Panc1 (cell line): Measurements from ENCODE around the gene SEMG2. TPM values are rescaled to one million over a fixed set of nuclear protein-coding genes. Genes with fewer than 3 reads are reported as not detected.

Experiments used
- ATAC-seq: fragments of 200-7000 bp; cut with Tn5 transposase; 2 replicates; pipeline ENCODE4 v1.9.1; 2020; ENCODE audit warnings: mild to moderate bottlenecking, moderate library complexity
- BruUV-seq: library from RNA; stranded (reverse); fragments of 400-500 nt; replicated peaks from 2 replicates; lab custom pipeline; 2021; lab: Mats Ljungman, UMichigan
- CTCF ChIA-PET: fragments of 300-600 bp; sonication (Branson Sonifier 250); formaldehyde crosslinking; loops from one replicate; lab custom pipeline; 2022; ENCODE audit warnings: antibody characterized with exemption; lab: Charles Lee
- POLR2A ChIA-PET: fragments of 300-600 bp; sonication (Branson Sonifier 250); formaldehyde crosslinking; loops from one replicate; lab custom pipeline; 2022; ENCODE audit warnings: antibody characterized with exemption; lab: Charles Lee
- DNase-seq: peaks from one replicate; pipeline ENCODE4 v3.0.0-alpha.2; 2010; ENCODE audit warnings: low read depth, low spot score
- H3K27ac ChIP-seq: 2 replicates; pipeline ENCODE4 v1.5.1; 2011; ENCODE audit warnings: mild to moderate bottlenecking, low read length, inconsistent platforms
- H3K27me3 ChIP-seq: fragments of 200-500 bp; sonication (Bioruptor generic); 2 replicates; pipeline ENCODE4 v1.6.0; 2014; ENCODE audit warnings: low read length, inconsistent platforms; ENCODE audit not compliant: control insufficient read depth, insufficient read depth
- H3K36me3 ChIP-seq: fragments of 200-500 bp; sonication (Bioruptor generic); 2 replicates; pipeline ENCODE4 v1.5.1; 2014; ENCODE audit warnings: inconsistent platforms, mild to moderate bottlenecking, low read length, moderate library complexity; ENCODE audit not compliant: control insufficient read depth, insufficient read depth
- H3K4me1 ChIP-seq: 2 replicates; pipeline ENCODE4 v1.5.1; 2011; ENCODE audit warnings: inconsistent platforms, mild to moderate bottlenecking, low read length, moderate library complexity; ENCODE audit not compliant: control insufficient read depth, insufficient read depth
- H3K4me3 ChIP-seq, 2 experiments: 2 replicates each; pipeline ENCODE4 v1.5.1; 2011 to 2012; ENCODE audit warnings: low read depth in 2 of 2, low read length in 2 of 2, mild to moderate bottlenecking in 2 of 2, inconsistent platforms in 1 of 2, moderate library complexity in 1 of 2
- H3K9me3 ChIP-seq: fragments of 200-500 bp; sonication (Bioruptor generic); 2 replicates; pipeline ENCODE4 v1.5.1; 2014; ENCODE audit warnings: low read depth, mild to moderate bottlenecking, inconsistent platforms, low read length, moderate library complexity; ENCODE audit not compliant: control insufficient read depth, insufficient read depth
- CTCF ChIP-seq: fragments of 450-650 bp; IDR thresholded peaks from 2 replicates; pipeline ENCODE4 v1.5.1; 2017; ENCODE audit warnings: mild to moderate bottlenecking
- POLR2AphosphoS5 ChIP-seq: IDR thresholded peaks from 2 replicates; pipeline ENCODE4 v1.6.1; 2012; ENCODE audit warnings: mild to moderate bottlenecking, low read depth, low read length, moderate library complexity
- REST ChIP-seq, 2 experiments: IDR thresholded peaks; 2 replicates each; pipeline ENCODE4 v1.6.1; 2011 to 2012; ENCODE audit warnings: low read depth in 2 of 2, control low read depth in 1 of 2, low read length in 1 of 2, mild to moderate bottlenecking in 1 of 2, moderate library complexity in 1 of 2; ENCODE audit not compliant: insufficient read depth in 1 of 2
- SIN3A ChIP-seq: IDR thresholded peaks from 2 replicates; pipeline ENCODE4 v1.6.1; 2012; ENCODE audit warnings: low read depth, mild to moderate bottlenecking, low read length, moderate library complexity, borderline replicate concordance; ENCODE audit not compliant: insufficient read depth
- TCF7L2 ChIP-seq: IDR thresholded peaks from 2 replicates; pipeline ENCODE4 v1.6.1; 2011; ENCODE audit warnings: mild to moderate bottlenecking, low read depth, low read length, inconsistent platforms
- in situ Hi-C: cut with HindIII; loops from 2 replicates; pipeline ENCODE4 v1.10.0; 2016; ENCODE audit warnings: low sequenced_read_pairs, low pct_unique_long_range_greater_than_20kb
- intact Hi-C: fragments of 100-400 bp; cut with micrococcal nuclease; formaldehyde crosslinking; loops from one replicate; pipeline ENCODE4 v1.10.0; 2022; ENCODE audit not compliant: unreplicated experiment
- total RNA-seq: library from RNA; stranded (reverse); gene quantifications from one replicate; pipeline ENCODE4 v1.2.1, GENCODE V29; 2021; ENCODE audit not compliant: unreplicated experiment

The SEMG2 gene
- total RNA-seq, 1 experiment from 2014 or later, result not detected

GRCh38 chr20:45235995-45236394, 14.8 kb downstream of the SEMG2 start:
- Histone ChIP-seq H3K4me1 (no peaks in the 10 kb centered on the region), H3K9me3 (no peaks in the 10 kb centered on the region), H3K27me3 (peaks cover 7% of the 10 kb centered on the region), H3K4me3 (no peak overlapping the region), H3K27ac (no peak overlapping the region), H3K36me3 (no peaks in the 10 kb centered on the region; the same call in 1 of the 2 replicates)
- DNase-seq, result no peak
- POLR2A ChIA-PET, result no interaction called here
- in situ Hi-C loops, result no loop called here
- ATAC-seq, result no peak
- CTCF ChIA-PET, result no interaction called here
- intact Hi-C loops, result no loop called here
- TF ChIP-seq TCF7L2 (no peak), CTCF (peak; percentile 67), REST (IDR thresholded peaks at IDR 0.05; ENCODE audit: insufficient read depth in 1 of 2, low read depth in 2 of 2, low read length in 1 of 2) (no peak), SIN3A (no peak), POLR2AphosphoS5 (no peak)
- BruUV-seq, result no TSS peak

- TF ChIP-seq TCF7L2, result no peak
- no peak for TF ChIP-seq POLR2AphosphoS5
- Histone ChIP-seq H3K4me3 (no peak overlapping the region), H3K27ac (no peak overlapping the region), H3K36me3 (no peaks in the 10 kb centered on the region; the same call in 1 of the 2 replicates), H3K4me1 (no peaks in the 10 kb centered on the region), H3K27me3 (peaks cover 17% of the 10 kb centered on the region), H3K9me3 (no peaks in the 10 kb centered on the region)
- in situ Hi-C loops (no loop called here), intact Hi-C loops (no loop called here)
- ChIA-PET POLR2A (no interaction called here), CTCF (no interaction called here)
- DNase-seq, result no peak
- BruUV-seq, result no TSS peak
- no peak for ATAC-seq
These were observed 17.0 kb downstream of the SEMG2 start for GRCh38 chr20:45238139-45238538.

GRCh38 chr20:45246109-45246508, 24.9 kb downstream of the SEMG2 start:
- no peak overlapping the region for H3K27ac ChIP-seq
- no peaks in the 10 kb centered on the region for H3K9me3 ChIP-seq
- ChIA-PET POLR2A (no interaction called here), CTCF (no interaction called here)
- peaks cover 62% of the 10 kb centered on the region for H3K27me3 ChIP-seq
- DNase-seq (no peak), ATAC-seq (no peak)
- no peak overlapping the region for H3K4me3 ChIP-seq
- TF ChIP-seq CTCF, result no peak
- TF ChIP-seq SIN3A, result no peak
- TF ChIP-seq TCF7L2, result no peak
- TF ChIP-seq REST (IDR thresholded peaks at IDR 0.05; ENCODE audit: insufficient read depth in 1 of 2, low read depth in 2 of 2, low read length in 1 of 2), result no peak
- no peak for TF ChIP-seq POLR2AphosphoS5
- in situ Hi-C loops, result no loop called here
- no peaks in the 10 kb centered on the region for H3K36me3 ChIP-seq
- intact Hi-C loops, result no loop called here
- no TSS peak for BruUV-seq
- H3K4me1 ChIP-seq, result no peaks in the 10 kb centered on the region
